B cell (primary cell): ENCODE results near the gene ALX3. TPM values are rescaled to one million over a fixed set of nuclear protein-coding genes. Genes with fewer than 3 reads are reported as not detected.

Source experiments
- ATAC-seq: fragments of 200-7000 bp; cut with Tn5 transposase; one replicate; pipeline ENCODE4 v1.10.0; 2021; ENCODE audit warnings: low read depth, mild to moderate bottlenecking, moderate number of reproducible peaks, moderate library complexity
- CTCF ChIA-PET: fragments of 350-600 bp; sonication (Branson Sonifier 250); formaldehyde crosslinking; loops from one replicate; lab custom pipeline; 2021; ENCODE audit warnings: antibody characterized with exemption, inconsistent platforms; lab: Charles Lee
- POLR2A ChIA-PET: fragments of 350-600 bp; sonication (Branson Sonifier 250); formaldehyde crosslinking; loops from one replicate; lab custom pipeline; 2021; ENCODE audit warnings: antibody characterized with exemption; lab: Charles Lee
- DNase-seq: peaks from one replicate; pipeline ENCODE4 v3.0.0; 2013
- H2AFZ ChIP-seq: 2 replicates; pipeline ENCODE4 v1.6.1; 2012; ENCODE audit warnings: mild to moderate bottlenecking, low read depth, low read length; ENCODE audit not compliant: insufficient read depth, poor library complexity, severe bottlenecking
- H3K27ac ChIP-seq, 2 donors: 1 replicate in 1 of 2; 2 replicates in 1 of 2; pipeline ENCODE4 v1.5.1; 2012 to 2013; ENCODE audit warnings: low read length in 2 of 2, mild to moderate bottlenecking in 2 of 2, moderate library complexity in 1 of 2
- H3K27me3 ChIP-seq, 4 experiments: fragments of 200-600 bp in 1 of 4; sonication (generic) in 1 of 4; replicated peaks in 1 of 4; 1 replicate in 2 of 4; 2 replicates in 2 of 4; pipeline versions ENCODE4 v1.6.1 to v1.7.0; 2013 to 2016; ENCODE audit warnings: low read length in 3 of 4, mild to moderate bottlenecking in 2 of 4, mixed read lengths in 1 of 4, moderate library complexity in 1 of 4; ENCODE audit not compliant: insufficient read depth in 4 of 4, control insufficient read depth in 3 of 4; ENCODE audit errors: control extremely low read depth in 1 of 4
- H3K36me3 ChIP-seq, 2 experiments: replicated peaks in 1 of 2; 1 replicate in 1 of 2; 2 replicates in 1 of 2; pipeline versions ENCODE4 v1.6.1 to v1.7.1; 2013; ENCODE audit warnings: low read length in 1 of 2; ENCODE audit not compliant: insufficient read depth in 2 of 2, control insufficient read depth in 1 of 2; ENCODE audit errors: control extremely low read depth in 1 of 2, extremely low read depth in 1 of 2
- H3K4me1 ChIP-seq, 2 donors: fragments of 200-600 bp in 1 of 2; sonication (generic) in 1 of 2; 1 replicate in 1 of 2; 2 replicates in 1 of 2; pipeline versions ENCODE4 v1.5.1 to v1.6.1; 2013 to 2017; ENCODE audit warnings: low read length in 2 of 2; ENCODE audit not compliant: control insufficient read depth in 2 of 2, insufficient read depth in 2 of 2
- H3K4me2 ChIP-seq: replicated peaks from 2 replicates; pipeline ENCODE3; 2012; ENCODE audit warnings: mild to moderate bottlenecking, low read depth, low read length; ENCODE audit not compliant: poor library complexity, severe bottlenecking
- H3K4me3 ChIP-seq, 5 experiments: fragments of 200-600 bp in 1 of 5; sonication (generic) in 1 of 5; 1 replicate in 3 of 5; 2 replicates in 2 of 5; pipeline versions ENCODE4 v1.5.1 to v1.7.0; 2011 to 2016; ENCODE audit warnings: low read length in 4 of 5, mild to moderate bottlenecking in 4 of 5, low read depth in 2 of 5, control low read depth in 1 of 5, moderate library complexity in 1 of 5; ENCODE audit not compliant: insufficient read depth in 1 of 5; ENCODE audit errors: control extremely low read depth in 1 of 5, extremely low read depth in 1 of 5
- H3K79me2 ChIP-seq: fragments of 200-600 bp; sonication (generic); one replicate; pipeline ENCODE4 v1.6.0; 2016; ENCODE audit warnings: low read length; ENCODE audit not compliant: control insufficient read depth, insufficient read depth
- H3K9ac ChIP-seq: fragments of 200-600 bp; sonication (generic); 2 replicates; pipeline ENCODE4 v1.6.1; 2017; ENCODE audit warnings: mild to moderate bottlenecking, low read length, moderate library complexity
- H3K9me3 ChIP-seq, 3 donors: one replicate each; pipeline versions ENCODE4 v1.6.1 to v1.7.1; 2013; ENCODE audit warnings: low read length in 2 of 3; ENCODE audit not compliant: control insufficient read depth in 2 of 3, insufficient read depth in 1 of 3; ENCODE audit errors: control extremely low read depth in 1 of 3
- H4K20me1 ChIP-seq: 2 replicates; pipeline ENCODE4 v1.6.0; 2012; ENCODE audit warnings: mild to moderate bottlenecking, low read length; ENCODE audit not compliant: insufficient read depth, control insufficient read depth, poor library complexity, severe bottlenecking
- H3K27ac Mint-ChIP-seq: one replicate; pipeline ENCODE4 v1.8.0; 2021; ENCODE audit warnings: mixed read lengths
- H3K27me3 Mint-ChIP-seq: one replicate; pipeline ENCODE4 v1.8.0; 2021; ENCODE audit warnings: mixed read lengths
- H3K4me1 Mint-ChIP-seq: one replicate; pipeline ENCODE4 v1.8.0; 2021; ENCODE audit warnings: mixed read lengths
- H3K4me3 Mint-ChIP-seq: one replicate; pipeline ENCODE4 v1.8.0; 2021; ENCODE audit warnings: mixed read lengths
- H3K9me3 Mint-ChIP-seq: one replicate; pipeline ENCODE4 v1.8.0; 2022; ENCODE audit warnings: mixed read lengths; ENCODE audit not compliant: insufficient read depth
- CTCF ChIP-seq: fragments of 200-600 bp; IDR thresholded peaks from one replicate; pipeline ENCODE4 v1.8.0; 2022; ENCODE audit warnings: antibody characterized with exemption, mild to moderate bottlenecking
- EZH2 ChIP-seq: IDR thresholded peaks from 2 replicates; pipeline ENCODE4 v1.6.1; 2012; ENCODE audit warnings: borderline replicate concordance, low read depth, mild to moderate bottlenecking, moderate library complexity, low read length; ENCODE audit not compliant: insufficient read depth, poor library complexity, severe bottlenecking
- WGBS: methylation state at CpG from one replicate; pipeline ENCODE4 v1.1.5; 2013; ENCODE audit warnings: missing lambda C conversion rate; ENCODE audit not compliant: insufficient coverage; 5-methylcytosine and 5-hydroxymethylcytosine counted together
- intact Hi-C: fragments of 100-400 bp; cut with micrococcal nuclease; formaldehyde crosslinking; loops from one replicate; pipeline ENCODE4 v1.10.0; 2022
- polyA plus RNA-seq: library from polyadenylated mRNA; depleted of rRNA; stranded (reverse); fragments of >200 nt; gene quantifications from 2 replicates; pipeline ENCODE4 v1.2.3, GENCODE V29; 2012
- total RNA-seq, 2 donors: library from RNA; stranded (reverse); fragments of 120-200 nt in 1 of 2; gene quantifications; 1 replicate in 1 of 2; 2 replicates in 1 of 2; pipeline versions ENCODE4 v1.2.3 to v1.2.4, GENCODE V29; 2013 to 2022

The ALX3 gene
- total and polyA plus RNA-seq, 2 donors (not counting 1 experiment from before 2014, with no cell fraction given): not detected

DNA sequence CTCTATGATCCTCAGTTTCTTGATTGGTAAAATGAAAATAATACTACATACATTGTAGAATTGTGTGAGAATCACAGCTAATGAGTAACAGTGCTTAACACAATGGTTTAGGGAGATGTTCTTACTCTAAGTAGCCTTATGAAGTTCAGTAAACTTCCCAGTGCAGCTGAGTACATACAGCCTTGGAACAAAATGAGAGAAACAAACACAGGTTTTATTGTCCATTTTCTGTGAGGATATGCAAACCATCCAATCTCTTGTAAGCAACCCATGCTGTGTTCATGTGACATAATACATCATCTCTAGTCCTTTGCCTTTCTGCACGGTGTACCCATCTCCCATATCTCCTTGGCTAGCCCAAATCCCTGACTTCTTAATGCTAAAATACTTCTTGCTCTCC is 50.7 kb downstream of the ALX3 start:
- ATAC-seq (no peak), DNase-seq (no peak)
- H3K4me2 ChIP-seq: no peak overlapping the region
- Mint-ChIP-seq H3K4me1 (peaks cover 10% of the 10 kb centered on the region), H3K27ac (no peak overlapping the region), H3K27me3 (no peaks in the 10 kb centered on the region), H3K9me3 (no peaks in the 10 kb centered on the region), H3K4me3 (no peak overlapping the region)
- H2AFZ ChIP-seq: no peak overlapping the region
- intact Hi-C loops: loop anchor here (10.0 kb wide), 1 partner anchor 975 kb away; the partner anchor contains the start of gene WDR47
- peaks cover 0 to 6% of the 10 kb centered on the region in 2 donors for H3K4me1 ChIP-seq
- no peaks in the 10 kb centered on the region for H4K20me1 ChIP-seq
- H3K9me3 ChIP-seq: no peaks in the 10 kb centered on the region
- H3K36me3 ChIP-seq: peaks cover 2 to 85% of the 10 kb centered on the region in 2 experiments
- POLR2A ChIA-PET: no interaction called here
- TF ChIP-seq CTCF (no peak), EZH2 (no peak)
- no peak overlapping the region for H3K27ac ChIP-seq
- CTCF ChIA-PET: interaction anchor here (1.3 to 6.8 kb wide), 4 partner anchors 8 to 378 kb away, joined by 3 to 52 read pairs (median 6); no protein-coding TSS in a partner anchor
- H3K9ac ChIP-seq: no peak overlapping the region
- no peaks in the 10 kb centered on the region for H3K79me2 ChIP-seq
- H3K4me3 ChIP-seq: no peak overlapping the region
- H3K27me3 ChIP-seq: no peaks in the 10 kb centered on the region
- no CpG with 5 or more reads among the region's 1 CpG for WGBS

- H3K4me1 Mint-ChIP-seq: peaks cover under 1% of the 10 kb centered on the region
- no peak overlapping the region for H3K27ac ChIP-seq
- no peaks in the 10 kb centered on the region for H3K9me3 Mint-ChIP-seq
- TF ChIP-seq EZH2 (no peak), CTCF (no peak)
- intact Hi-C loops: loop anchor here (10.0 kb wide), 1 partner anchor 974 kb away; the partner anchor contains the start of gene WDR47
- ATAC-seq (no peak), DNase-seq (no peak)
- H3K36me3 ChIP-seq: peaks cover 2 to 88% of the 10 kb centered on the region in 2 experiments
- H3K27me3 Mint-ChIP-seq: no peaks in the 10 kb centered on the region
- no peaks in the 10 kb centered on the region for H3K27me3 ChIP-seq
- no peak overlapping the region for H3K9ac ChIP-seq
- WGBS: 97% methylated on average over 9 of the region's 9 CpGs
- no peaks in the 10 kb centered on the region for H4K20me1 ChIP-seq
- ChIA-PET POLR2A (no interaction called here), CTCF (interaction anchor here (1.2 to 6.8 kb wide), 3 partner anchors 11 to 241 kb away, joined by 4 to 52 read pairs (median 7); no protein-coding TSS in a partner anchor)
- no peak overlapping the region for H3K4me3 Mint-ChIP-seq
- no peaks in the 10 kb centered on the region for H3K79me2 ChIP-seq
- H2AFZ ChIP-seq: no peak overlapping the region
- no peaks in the 10 kb centered on the region for H3K4me1 ChIP-seq
- no peaks in the 10 kb centered on the region for H3K9me3 ChIP-seq
- no peak overlapping the region for H3K4me2 ChIP-seq
- H3K4me3 ChIP-seq: no peak overlapping the region
- no peak overlapping the region for H3K27ac Mint-ChIP-seq
These were observed 52.1 kb downstream of the ALX3 start for GRCh38 chr1:110018396-110018795.
